GM12874 (cell line): Measurements from ENCODE around the gene ZNF580.

Experiments used
- TF ChIP-seq, protein P1 (sequence below): IDR thresholded peaks from 2 replicates; pipeline ENCODE4 v1.5.1; 2011; ENCODE audit warnings: low read depth, mild to moderate bottlenecking, control low read depth, low read length, moderate library complexity; ENCODE audit not compliant: insufficient read depth

Gene ZNF580

GRCh38 chr19:55668603-55669348, 28.0 kb downstream of the ZNF580 start:
- TF ChIP-seq, protein P1, sequence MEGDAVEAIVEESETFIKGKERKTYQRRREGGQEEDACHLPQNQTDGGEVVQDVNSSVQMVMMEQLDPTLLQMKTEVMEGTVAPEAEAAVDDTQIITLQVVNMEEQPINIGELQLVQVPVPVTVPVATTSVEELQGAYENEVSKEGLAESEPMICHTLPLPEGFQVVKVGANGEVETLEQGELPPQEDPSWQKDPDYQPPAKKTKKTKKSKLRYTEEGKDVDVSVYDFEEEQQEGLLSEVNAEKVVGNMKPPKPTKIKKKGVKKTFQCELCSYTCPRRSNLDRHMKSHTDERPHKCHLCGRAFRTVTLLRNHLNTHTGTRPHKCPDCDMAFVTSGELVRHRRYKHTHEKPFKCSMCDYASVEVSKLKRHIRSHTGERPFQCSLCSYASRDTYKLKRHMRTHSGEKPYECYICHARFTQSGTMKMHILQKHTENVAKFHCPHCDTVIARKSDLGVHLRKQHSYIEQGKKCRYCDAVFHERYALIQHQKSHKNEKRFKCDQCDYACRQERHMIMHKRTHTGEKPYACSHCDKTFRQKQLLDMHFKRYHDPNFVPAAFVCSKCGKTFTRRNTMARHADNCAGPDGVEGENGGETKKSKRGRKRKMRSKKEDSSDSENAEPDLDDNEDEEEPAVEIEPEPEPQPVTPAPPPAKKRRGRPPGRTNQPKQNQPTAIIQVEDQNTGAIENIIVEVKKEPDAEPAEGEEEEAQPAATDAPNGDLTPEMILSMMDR = no peak

GRCh38 chr19:55669418-55670279, 28.8 kb downstream of the ZNF580 start:
- TF ChIP-seq, protein P1 = no peak

DNA sequence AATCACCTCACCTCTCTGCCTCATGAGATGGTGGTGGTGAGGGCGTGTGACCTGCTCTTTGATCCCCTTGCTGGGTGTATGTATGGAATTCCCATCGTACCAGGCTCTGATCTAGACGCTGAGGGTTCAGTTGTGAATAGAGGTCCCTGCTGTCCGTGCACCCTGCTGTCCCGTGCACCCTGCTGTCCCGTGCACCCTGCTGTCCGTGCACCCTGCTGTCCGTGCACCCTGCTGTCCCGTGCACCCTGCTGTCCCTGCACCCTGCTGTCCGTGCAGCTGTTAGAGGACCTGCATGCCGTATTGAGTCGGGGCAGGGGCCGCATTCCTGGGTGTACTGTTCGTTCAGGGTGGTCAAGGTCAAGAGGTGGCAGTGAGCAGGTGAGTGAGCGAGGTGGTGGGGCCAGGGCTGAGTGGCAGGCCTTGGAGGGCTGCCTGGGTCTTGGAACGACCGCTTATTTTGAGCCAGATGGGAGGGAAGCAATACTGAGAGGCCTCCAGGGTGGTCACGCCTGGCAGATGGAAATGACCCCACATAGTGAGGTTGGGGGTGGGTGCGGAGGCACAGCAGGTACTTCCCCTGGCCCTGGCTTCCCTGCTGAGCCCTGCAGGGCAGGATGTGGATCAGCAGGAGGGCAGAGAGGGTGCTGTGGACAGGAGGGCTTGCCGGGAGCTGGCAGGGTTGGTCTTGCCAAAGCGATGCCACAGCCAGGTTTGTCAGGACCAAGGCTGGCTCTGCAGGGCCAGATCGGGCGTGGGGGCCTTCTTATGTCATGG, 29.7 kb downstream of the ZNF580 start:
- TF ChIP-seq, protein P1 = no peak

DNA sequence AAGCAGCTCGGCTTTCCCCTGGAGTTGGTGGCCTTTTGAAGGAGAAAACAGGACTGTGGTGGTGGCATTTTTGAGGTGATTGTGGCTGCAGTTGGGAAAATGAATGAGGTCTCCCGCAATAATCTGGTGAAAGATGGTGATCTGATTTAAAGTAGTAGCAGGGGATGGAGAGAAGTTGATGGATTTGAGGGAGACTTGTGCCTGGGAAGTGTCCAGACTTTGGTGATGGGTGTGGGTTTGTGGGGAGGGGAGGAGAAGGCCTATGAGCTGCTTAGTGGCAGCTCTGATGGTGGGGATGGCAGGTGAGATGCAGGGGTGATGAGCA, 30.2 kb downstream of the ZNF580 start:
- TF ChIP-seq, protein P1 = no peak

DNA sequence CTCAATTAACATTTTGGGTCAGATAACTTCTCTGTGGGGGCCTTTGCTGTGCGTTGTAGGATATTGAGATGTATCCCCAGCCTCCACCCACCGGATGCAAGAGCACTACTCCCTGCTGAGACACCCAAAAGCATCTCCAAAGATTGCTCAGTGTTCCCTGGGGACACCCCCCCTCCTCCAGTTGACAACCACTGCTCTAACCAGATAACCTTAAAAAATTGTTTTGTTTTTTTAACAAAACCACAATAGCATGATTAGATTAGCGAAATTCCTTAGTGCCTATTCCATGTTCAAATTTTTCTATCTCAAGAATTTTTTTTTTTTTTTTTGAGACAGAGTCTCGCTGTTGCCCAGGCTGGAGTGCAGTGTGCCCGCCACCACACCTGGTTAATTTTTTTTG, 31.6 kb downstream of the ZNF580 start:
- TF ChIP-seq, protein P1 = no peak

DNA sequence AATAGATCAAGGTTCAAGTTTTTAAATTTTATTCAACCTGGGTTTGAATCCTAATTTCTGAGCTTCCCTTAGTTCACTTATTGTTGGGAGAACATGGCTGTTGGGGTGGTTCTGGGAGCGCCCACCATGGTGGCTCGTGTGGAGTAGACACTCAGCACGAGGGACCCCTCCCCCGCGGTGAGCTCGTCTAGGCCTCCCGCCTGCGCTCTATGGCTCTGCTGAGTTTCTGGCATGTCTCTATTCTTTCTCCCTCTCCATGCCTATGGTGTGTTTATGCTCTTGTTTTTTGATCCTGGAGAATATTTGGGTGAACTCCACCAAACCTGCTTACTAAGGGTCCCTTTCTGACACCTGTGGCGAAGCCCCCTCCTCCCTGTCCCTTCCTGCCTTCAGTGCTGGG, 32.7 kb downstream of the ZNF580 start:
- TF ChIP-seq, protein P1 = no peak

DNA sequence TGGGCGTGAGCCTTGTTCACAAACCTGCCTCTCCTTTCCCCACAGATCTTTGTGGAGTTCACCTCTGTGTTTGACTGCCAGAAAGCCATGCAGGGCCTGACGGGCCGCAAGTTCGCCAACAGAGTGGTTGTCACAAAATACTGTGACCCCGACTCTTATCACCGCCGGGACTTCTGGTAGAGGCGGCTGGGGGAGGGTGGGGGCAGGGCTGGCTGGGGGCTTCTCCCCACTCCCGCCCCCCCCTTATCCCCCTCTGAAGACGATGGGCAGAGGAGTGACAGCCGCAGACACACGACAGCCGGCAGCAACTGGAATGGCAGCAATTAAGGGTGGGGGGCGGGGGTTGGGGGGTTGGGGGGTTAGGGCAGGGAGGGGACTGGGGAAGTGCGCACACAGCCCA, 33.1 kb downstream of the ZNF580 start:
- TF ChIP-seq, protein P1 = no peak
